GM10847 (cell line): ENCODE data around the gene RASGRP4.

Experiments
- POLR2A ChIP-seq: IDR thresholded peaks from 2 replicates; pipeline ENCODE4 v1.6.1; 2011; ENCODE audit not compliant: insufficient read length; ENCODE audit errors: extremely low read depth

The RASGRP4 gene

DNA sequence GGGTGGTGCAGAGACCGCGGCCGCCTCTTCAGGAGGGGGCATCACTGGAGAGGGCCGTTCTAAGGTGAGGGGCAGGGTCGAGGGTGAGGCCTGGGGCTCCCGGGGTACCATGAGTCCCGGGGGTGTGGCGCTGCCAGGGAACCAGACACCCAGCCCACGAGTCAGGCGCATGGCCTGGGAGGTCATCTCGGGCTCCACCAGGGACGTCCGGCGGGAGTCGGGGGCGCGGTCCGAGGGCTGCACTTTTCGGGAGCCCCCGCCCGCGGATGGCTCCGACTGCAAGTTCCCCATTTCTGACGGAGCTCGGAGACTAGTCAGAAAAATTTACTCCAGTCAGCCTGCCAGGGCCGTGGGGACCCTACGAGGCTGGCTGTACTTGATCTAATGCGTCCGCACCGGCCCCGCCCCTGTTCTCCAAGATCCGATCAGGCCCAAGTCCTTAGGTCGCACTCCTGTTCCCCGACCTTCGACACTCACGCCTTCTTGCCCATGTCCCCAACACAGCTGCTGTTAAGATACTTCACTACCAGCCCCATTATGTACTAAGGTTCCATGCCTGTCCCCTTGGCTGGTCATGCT is 39.0 kb downstream of the RASGRP4 start:
- no peak for TF ChIP-seq POLR2A

DNA sequence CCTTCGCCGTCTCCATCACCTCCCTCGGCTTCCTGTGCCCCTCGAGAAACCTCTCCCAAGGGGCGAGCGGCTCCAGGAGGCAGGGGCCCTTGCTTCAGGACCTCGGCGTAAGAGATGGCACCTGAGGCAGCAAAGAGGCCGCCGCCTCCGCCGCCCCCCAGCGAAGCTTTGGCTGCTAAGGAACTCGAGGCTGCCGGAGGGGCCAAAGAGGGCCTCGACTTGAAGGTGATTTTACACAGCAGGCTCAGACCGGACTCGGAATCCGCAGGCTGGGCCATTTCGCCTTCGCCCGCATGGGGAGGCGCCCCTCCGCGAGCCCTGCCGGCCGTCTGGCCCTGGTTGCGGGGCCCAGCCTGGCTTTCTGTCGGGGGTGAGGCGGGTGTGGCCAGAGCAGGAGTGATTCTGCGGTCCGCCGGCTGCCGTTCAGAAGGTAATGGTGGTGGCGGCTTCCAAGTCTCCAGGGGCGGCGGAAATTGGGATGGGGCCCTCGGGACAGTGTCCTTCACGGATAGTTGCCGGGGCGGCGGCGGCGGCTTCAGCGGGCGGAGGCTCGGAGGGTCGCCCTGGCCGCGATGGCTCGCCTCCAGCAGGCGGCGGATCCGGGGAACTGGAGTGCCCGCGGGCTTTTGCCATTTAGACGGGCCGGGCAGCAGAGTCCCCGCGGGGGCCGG is 39.6 kb downstream of the RASGRP4 start:
- TF ChIP-seq POLR2A, result no peak

DNA sequence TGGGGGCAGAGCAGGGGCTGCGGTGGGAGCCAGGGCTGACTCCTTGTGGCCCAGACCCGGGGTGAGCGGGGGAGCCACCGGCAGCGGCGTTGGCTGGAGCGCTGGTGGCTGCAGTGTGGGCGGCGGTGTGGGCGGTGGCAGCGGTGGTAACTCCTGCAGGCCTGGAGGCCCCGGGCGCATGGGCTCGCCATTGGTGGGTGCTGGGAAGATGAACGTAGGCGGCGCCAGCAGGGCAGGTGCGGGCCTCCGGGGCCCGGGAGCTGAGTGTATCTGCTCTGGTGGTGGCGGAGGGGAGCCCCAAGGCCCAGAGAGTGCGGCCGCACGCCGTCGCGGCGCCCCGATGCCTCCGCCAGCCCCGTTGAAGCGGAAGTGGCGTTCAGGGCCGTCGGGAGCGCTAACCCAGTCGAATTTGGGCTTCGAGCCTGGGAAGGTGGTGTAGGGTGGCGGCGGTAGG is 40.2 kb downstream of the RASGRP4 start:
- TF ChIP-seq POLR2A, result no peak

DNA sequence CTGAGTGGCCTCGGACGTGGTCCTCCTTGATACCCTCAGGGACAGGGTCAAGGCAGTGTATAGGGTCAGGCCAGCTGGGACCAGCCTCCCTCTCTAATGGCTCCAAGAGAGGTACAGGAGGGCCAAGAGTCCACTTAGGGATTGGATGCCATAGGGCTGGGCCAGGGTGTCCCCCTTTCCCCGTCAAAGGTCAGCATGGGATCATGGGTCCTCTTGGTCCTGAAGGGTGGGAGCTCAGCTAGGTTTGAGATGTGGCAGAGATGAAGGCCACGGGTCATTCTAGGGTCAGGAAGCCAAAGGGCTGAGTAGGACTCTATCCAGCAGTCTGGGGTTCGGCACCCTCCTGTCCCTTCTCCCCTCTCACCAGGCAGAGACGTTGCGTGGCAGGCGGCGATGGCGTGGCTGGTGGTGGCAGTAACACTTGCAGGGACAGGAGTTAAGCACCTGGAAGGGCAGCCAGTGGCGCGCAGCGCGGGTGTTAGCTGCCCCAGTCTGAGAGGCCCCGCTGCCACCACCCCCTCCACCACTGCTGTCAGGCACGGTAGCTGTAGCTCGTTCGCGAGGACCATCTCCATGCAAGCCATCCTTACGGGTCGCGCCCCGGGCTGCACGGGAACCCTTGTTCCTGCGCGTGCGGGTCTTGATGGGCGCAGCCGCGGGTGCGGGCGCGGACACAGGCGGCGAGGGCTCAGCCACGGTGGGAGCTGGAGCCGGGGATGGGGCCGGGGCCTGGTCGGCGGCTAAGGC is 40.8 kb downstream of the RASGRP4 start:
- TF ChIP-seq POLR2A, result no peak

DNA sequence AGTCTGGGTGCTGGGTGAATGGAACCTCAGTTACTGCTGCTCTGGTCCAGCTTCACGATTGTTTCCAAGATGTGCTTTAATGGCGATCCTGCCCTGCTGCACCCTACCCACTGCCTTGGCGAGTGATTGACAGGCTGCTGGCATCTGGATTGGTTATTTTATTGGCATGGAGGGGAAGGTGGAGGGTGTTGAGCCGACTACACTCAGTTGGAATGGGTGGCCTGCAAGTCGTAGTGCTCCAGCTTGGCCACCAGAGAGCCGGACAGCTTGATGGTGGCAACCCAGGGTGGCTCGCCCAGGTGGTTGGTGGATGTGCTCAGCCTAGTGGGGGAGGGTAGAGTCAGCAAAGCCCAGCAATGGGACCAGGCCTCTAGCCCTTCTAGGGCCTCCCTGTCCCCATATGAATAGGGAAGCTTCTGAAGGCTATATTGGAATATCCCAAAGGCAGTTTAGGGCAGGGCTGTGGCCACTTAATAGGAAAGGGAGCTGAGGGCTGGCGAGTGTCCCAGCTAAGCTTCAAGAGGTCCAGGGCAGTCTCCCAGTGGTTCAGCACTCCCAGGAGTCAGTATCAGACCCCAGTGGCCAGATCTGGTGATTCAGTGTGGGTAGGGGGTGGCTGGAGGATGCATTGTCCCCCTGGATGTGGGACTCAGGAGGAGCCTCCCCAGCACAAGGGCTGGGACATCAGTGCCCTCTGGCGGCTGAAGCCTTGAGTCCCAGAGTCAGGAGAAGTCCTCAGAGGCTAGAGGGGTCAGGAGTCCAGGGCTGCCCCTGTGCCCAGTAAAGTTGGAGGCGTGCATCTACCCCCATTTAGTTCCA is 41.6 kb downstream of the RASGRP4 start:
- no peak for TF ChIP-seq POLR2A

DNA sequence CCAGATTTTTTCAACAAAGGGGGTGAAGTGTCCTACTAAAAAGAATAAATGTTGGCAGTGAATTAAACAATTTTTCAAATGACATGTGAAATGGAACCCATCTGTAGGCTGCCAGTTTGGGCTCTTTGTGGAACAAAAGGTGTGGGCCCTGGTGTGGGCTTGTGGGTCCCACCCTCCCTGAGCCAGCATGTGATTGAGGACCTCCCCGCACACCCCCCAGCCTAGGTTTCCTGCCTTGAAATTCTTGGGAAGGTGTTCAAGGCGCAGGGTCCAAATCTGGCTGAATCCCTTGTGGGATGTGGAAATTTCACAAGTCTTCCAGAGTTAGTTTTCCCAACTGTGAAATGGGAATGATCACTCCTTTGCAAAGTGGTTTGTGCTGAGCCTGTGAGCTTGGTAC is 42.3 kb downstream of the RASGRP4 start:
- TF ChIP-seq POLR2A, result no peak

DNA sequence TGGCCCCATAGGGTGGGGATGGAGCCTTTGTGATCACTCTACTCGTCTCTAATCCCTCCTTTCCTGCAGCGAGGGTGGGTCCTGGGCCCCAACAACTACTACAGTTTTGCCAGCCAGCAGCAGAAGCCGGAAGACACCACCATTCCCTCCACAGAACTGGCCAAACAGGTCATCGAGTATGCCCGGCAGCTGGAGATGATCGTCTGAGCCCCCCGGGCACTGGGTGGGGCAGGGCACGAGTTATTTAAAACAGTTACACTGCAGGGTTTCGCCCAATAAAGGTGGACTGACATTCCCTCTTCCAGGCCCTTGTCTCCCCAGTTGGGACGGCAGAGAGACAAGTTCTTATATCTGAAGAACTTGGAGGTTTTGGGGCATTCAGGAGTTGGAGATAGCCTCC is 42.8 kb downstream of the RASGRP4 start:
- TF ChIP-seq POLR2A, result no peak

DNA sequence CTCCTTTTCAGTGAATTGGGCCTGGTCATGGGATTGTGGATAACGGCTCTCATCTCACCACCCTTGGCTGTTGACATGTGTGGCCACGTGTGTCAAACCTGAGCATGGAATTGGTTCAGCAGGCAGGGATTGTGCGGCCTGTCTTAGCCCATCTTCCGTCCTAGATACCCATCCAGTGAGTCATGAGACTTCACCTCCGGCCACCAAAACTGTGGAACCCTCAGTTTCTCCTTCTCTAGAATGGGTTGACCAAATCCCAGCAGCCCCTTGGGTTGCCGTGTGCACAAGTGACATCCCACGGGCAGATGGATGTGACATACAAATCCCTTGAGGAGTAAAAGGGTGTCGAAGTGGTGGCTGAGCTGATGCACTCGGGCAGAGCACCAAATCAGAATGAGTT is 44.9 kb downstream of the RASGRP4 start:
- TF ChIP-seq POLR2A, result no peak

DNA sequence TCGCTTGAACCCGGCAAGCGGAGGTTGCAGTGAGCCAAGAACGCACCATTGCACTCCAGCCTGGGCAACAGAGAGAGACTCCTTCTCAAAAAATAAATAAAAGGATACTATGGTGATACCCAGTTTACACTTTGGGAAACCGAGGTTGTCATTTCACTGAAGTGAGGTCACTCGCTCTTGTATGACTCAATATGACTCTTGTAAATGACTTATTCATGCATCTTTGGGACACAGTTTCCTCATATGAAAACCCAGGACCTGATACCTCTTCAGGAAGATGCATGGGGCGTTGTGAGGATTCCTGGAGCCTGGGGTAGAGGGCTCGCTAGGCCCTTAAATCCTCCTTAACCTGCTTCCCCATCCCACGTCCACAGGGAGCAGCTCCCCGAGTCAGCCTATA is 47.2 kb downstream of the RASGRP4 start:
- TF ChIP-seq POLR2A, result no peak

DNA sequence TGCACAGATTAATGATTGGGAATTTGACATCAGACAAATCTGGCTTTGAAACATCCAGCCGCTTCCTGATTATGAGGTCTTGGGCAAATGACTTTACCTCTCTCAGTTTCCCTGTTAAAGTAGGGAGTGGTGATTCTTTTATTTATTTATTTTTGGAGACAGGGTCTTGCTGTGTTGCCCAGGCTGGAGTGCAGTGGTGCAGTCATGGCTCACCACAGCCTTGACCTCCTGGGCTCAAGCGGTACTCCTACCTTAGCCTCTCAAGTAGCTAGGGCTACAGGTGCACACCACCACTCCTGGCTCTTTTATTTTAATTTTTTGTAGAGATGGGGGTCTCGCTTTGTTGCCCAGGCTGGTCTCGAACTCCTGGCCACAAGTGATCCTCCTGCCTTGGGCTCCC is 49.0 kb downstream of the RASGRP4 start:
- no peak for TF ChIP-seq POLR2A

DNA sequence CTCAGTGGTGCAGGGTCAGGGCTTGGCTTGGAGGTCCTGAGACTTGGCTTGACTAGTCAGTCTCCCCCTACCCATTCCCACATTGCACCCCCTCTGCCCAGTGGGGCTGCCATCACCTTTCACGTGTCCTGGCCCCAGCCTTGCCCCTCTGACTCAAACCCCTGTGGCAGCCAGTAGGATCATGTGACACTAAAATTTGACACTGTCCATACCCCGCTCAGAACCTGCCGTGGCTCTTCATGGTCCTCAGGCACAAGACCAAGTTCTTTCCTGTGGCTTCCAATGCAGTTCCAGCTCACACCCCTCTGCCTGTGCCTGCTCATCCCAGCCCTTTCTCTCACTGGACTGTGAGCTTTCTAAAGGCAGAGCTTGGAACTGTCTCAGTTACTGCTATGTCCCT is 49.4 kb downstream of the RASGRP4 start:
- TF ChIP-seq POLR2A, result no peak

DNA sequence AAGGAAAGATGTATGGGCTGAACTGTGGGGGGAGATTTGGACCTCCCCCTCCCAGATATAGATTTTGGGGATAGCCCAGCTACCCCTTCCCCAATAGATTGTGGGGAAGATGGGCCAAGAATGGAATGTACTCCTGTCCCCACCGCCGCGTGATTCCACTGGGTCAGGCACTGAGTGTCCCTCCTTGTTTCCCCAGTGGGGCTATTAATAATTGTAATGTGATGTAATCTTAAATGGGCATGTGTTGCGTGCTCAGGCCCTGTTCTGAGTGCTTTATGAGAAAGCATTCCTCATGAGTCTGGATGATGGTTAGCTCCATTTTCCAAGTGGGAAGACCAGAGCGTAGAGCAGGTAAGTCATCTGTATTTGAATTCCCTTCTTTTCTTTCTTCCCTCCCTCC is 50.3 kb downstream of the RASGRP4 start:
- TF ChIP-seq POLR2A, result no peak

DNA sequence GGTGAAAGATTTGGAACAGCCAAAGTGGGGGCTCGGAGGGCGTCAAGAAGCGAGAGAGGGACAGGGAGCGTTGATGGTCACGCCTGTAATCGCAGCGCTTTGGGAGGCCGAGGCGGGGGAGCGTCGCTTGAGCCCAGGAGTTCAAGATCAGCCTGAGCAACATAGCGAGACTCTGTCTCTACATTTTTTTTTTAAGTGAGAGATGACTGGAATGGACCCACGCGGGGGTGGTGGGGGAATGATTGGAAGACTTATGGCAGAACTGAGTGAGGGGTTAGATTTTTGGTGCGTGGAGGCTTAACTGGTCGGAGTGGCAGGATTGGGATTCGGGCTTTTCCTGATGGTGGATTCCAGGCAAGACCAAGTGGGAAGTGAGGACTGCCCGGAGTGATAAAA is 50.9 kb downstream of the RASGRP4 start:
- TF ChIP-seq POLR2A, result no peak

DNA sequence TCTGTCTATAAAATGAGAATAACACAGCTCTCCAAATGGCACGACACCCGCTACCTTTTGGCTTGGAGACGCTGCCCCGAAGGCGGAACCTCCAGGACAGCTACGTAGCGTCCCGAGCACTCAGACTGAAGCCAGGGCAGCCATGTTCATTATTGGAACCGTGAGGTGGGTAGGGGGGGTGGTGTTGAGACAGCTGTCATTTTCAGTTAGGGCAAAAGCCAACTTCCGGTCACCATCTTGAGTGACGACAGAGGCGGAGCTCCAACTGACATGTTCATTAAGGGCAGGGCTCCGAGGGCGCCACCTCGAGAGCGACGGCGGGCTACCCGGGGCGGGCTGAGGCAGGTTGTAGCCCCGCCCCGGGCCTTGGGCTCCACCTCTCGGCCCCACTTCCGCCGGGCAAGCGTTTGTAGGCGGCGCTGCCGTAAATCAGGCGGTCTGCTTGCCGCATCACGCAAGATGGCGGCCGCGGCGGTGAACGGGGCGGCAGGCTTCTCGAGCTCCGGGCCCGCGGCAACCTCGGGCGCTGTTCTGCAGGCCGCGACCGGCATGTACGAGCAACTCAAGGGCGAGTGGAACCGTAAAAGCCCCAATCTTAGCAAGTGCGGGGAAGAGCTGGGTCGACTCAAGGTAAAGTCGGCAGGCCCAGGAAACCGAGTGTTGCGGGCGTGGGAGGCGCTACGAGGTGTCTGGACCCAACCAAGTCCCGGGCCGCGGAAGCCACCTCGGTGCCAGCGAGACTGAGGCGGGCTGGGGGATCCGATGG is 51.5 kb downstream of the RASGRP4 start, which contains the start of gene PSMD8:
Gene PSMD8, plus strand, starts transcription at position 240 of the 766 bp plus-strand sequence. Its CDS starts 31 bp downstream, at position 271.
- TF ChIP-seq POLR2A, result peak; percentile 98

DNA sequence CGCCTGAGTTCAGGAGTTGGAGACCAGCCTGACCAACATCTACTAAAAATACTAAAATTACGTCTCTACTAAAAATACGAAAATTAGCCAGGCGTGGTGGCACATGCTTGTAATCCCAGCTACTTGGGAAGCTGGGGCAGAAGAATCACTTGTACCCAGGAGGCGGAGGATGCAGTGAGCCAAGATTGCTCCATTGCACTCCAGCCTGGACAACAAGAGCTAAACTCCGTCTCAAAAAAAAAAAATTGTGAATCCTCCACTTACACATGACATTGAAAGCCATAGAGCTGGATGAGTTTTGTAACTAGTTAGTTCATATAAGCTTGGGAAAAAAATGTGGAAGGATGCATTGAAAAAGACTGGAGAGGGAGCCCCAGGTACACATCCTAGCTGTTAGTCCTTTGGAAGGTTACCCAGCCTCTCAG is 52.1 kb downstream of the RASGRP4 start:
- TF ChIP-seq POLR2A, result no peak
